GM23338 (cell line): ENCODE data around the gene BTBD16.

Source experiments
- CREB1 ChIP-seq: fragments of 250-450 bp; sonication (Bioruptor Pico); IDR thresholded peaks from 2 replicates; pipeline ENCODE4 v1.5.0; 2020; ENCODE audit warnings: low read depth, mild to moderate bottlenecking, moderate library complexity
- CTCF ChIP-seq, 2 experiments: fragments of 200-600 bp in 1 of 2; sonication (generic) in 1 of 2; conservative IDR thresholded peaks; 2 replicates each; pipeline versions ENCODE4 v1.5.1 to v1.6.1; 2016 to 2017; ENCODE audit warnings: antibody characterized with exemption in 2 of 2, low read depth in 2 of 2, mild to moderate bottlenecking in 2 of 2, moderate library complexity in 1 of 2
- ETS1 ChIP-seq: IDR thresholded peaks from 2 replicates; pipeline ENCODE4 v1.6.1; 2016; ENCODE audit warnings: antibody characterized with exemption
- EZH2 ChIP-seq: fragments of 200-600 bp; sonication (generic); IDR thresholded peaks from one replicate; pipeline ENCODE4 v1.8.0; 2017; ENCODE audit warnings: antibody characterized with exemption, mild to moderate bottlenecking, low read depth; ENCODE audit not compliant: unreplicated experiment
- EZH2phosphoT487 ChIP-seq: fragments of 200-600 bp; sonication (generic); IDR thresholded peaks from one replicate; pipeline ENCODE4 v1.8.1; 2018; ENCODE audit warnings: antibody characterized with exemption; ENCODE audit not compliant: unreplicated experiment
- POLR2AphosphoS5 ChIP-seq: IDR thresholded peaks from 2 replicates; pipeline ENCODE4 v1.6.1; 2016; ENCODE audit warnings: antibody characterized with exemption, low read depth
- REST ChIP-seq: IDR thresholded peaks from one replicate; pipeline ENCODE4 v1.6.1; 2018; ENCODE audit warnings: antibody characterized with exemption; ENCODE audit not compliant: unreplicated experiment
- ZNF114 ChIP-seq: fragments of 250-450 bp; sonication (Bioruptor Pico); IDR thresholded peaks from 2 replicates; pipeline ENCODE4 v1.5.0; 2020; ENCODE audit warnings: mild to moderate bottlenecking, moderate library complexity

GRCh38 chr10:122348935-122349361, 77.9 kb downstream of the BTBD16 start:
- TF ChIP-seq ETS1 (no peak), POLR2AphosphoS5 (no peak), EZH2 (no peak), CTCF (conservative IDR thresholded peaks at IDR 0.05; ENCODE audit: low read depth in 2 of 2) (no peak), ZNF114 (no peak), CREB1 (CRISPR knock-in tag) (no peak), EZH2phosphoT487 (no peak), REST (no peak)
